IMR-90 (cell line): ENCODE results near the gene PPP1R14D. TPM values are rescaled to one million over a fixed set of nuclear protein-coding genes. Genes with fewer than 3 reads are reported as not detected.

Experiments used
- ATAC-seq: fragments of 200-7000 bp; cut with Tn5 transposase; 2 replicates; pipeline ENCODE4 v1.9.1; 2020; ENCODE audit warnings: low read depth, mild to moderate bottlenecking, moderate library complexity
- BruUV-seq: library from RNA; stranded (reverse); fragments of 400-500 nt; replicated peaks from 2 replicates; lab custom pipeline; 2021; lab: Mats Ljungman, UMichigan
- CTCF ChIA-PET: fragments of 300-600 bp; formaldehyde crosslinking; extraction: SDS; loops from one replicate; lab custom pipeline; 2021; ENCODE audit warnings: antibody characterized with exemption; lab: Yijun Ruan, JAX
- POLR2A ChIA-PET: fragments of 300-600 bp; sonication (Branson Sonifier 250); formaldehyde crosslinking; loops from one replicate; lab custom pipeline; 2022; ENCODE audit warnings: antibody characterized with exemption; ENCODE audit not compliant: unreplicated experiment; lab: Charles Lee
- DNase-seq: peaks from one replicate; pipeline ENCODE4 v3.0.0; 2013
- H2AFZ ChIP-seq: replicated peaks from 2 replicates; pipeline ENCODE3; 2013; ENCODE audit warnings: low read length, mild to moderate bottlenecking; ENCODE audit not compliant: poor library complexity
- H2AK5ac ChIP-seq: 2 replicates; pipeline ENCODE4 v1.6.1; 2013; ENCODE audit warnings: low read depth, low read length, inconsistent platforms
- H2AK9ac ChIP-seq: replicated peaks from 2 replicates; pipeline ENCODE3; 2013; ENCODE audit warnings: mild to moderate bottlenecking, low read depth, low read length, moderate library complexity; ENCODE audit not compliant: poor library complexity
- H2BK120ac ChIP-seq: 2 replicates; pipeline ENCODE4 v1.6.1; 2013; ENCODE audit warnings: low read depth, low read length, inconsistent platforms
- H2BK15ac ChIP-seq: 3 replicates; pipeline ENCODE4 v1.6.1; 2013; ENCODE audit warnings: low read depth, low read length, inconsistent platforms
- H2BK20ac ChIP-seq: 2 replicates; pipeline ENCODE4 v1.6.1; 2013; ENCODE audit warnings: low read depth, mild to moderate bottlenecking, inconsistent platforms, low read length, moderate library complexity
- H2BK5ac ChIP-seq: 2 replicates; pipeline ENCODE4 v1.6.1; 2013; ENCODE audit warnings: mild to moderate bottlenecking, low read depth, low read length, inconsistent platforms; ENCODE audit not compliant: poor library complexity, severe bottlenecking
- H3K14ac ChIP-seq: replicated peaks from 2 replicates; pipeline ENCODE4 v1.6.1; 2013; ENCODE audit warnings: low read depth, low read length, inconsistent platforms
- H3K18ac ChIP-seq: 2 replicates; pipeline ENCODE4 v1.6.1; 2013; ENCODE audit warnings: low read depth, low read length, control low read depth
- H3K23ac ChIP-seq: 2 replicates; pipeline ENCODE4 v1.6.1; 2013; ENCODE audit warnings: low read depth, low read length, inconsistent platforms
- H3K27ac ChIP-seq: 2 replicates; pipeline ENCODE4 v1.5.1; 2013; ENCODE audit warnings: mild to moderate bottlenecking, control low read depth, low read length; ENCODE audit not compliant: insufficient read depth
- H3K27me3 ChIP-seq: 2 replicates; pipeline ENCODE4 v1.6.1; 2013; ENCODE audit warnings: low read length; ENCODE audit not compliant: control insufficient read depth, insufficient read depth
- H3K36me3 ChIP-seq: 2 replicates; pipeline ENCODE4 v1.6.1; 2013; ENCODE audit warnings: low read length, mixed read lengths; ENCODE audit not compliant: control insufficient read depth, insufficient read depth
- H3K4ac ChIP-seq: 2 replicates; pipeline ENCODE4 v1.6.1; 2013; ENCODE audit warnings: low read depth, low read length, inconsistent platforms
- H3K4me1 ChIP-seq: 2 replicates; pipeline ENCODE4 v1.6.1; 2013; ENCODE audit warnings: low read length, mixed read lengths; ENCODE audit not compliant: control insufficient read depth, insufficient read depth
- H3K4me2 ChIP-seq: 2 replicates; pipeline ENCODE4 v1.6.1; 2013; ENCODE audit warnings: low read depth, mild to moderate bottlenecking, control low read depth, low read length, moderate library complexity
- H3K4me3 ChIP-seq: 2 replicates; pipeline ENCODE4 v1.5.1; 2013; ENCODE audit warnings: low read depth, mild to moderate bottlenecking, control low read depth, low read length, moderate library complexity; ENCODE audit not compliant: insufficient read depth
- H3K56ac ChIP-seq: 2 replicates; pipeline ENCODE4 v1.6.1; 2013; ENCODE audit warnings: low read length, inconsistent platforms; ENCODE audit not compliant: insufficient read depth; ENCODE audit errors: extremely low read depth
- H3K79me1 ChIP-seq, 2 experiments: 2 replicates each; pipeline ENCODE4 v1.6.1; 2013; ENCODE audit warnings: low read length in 2 of 2, inconsistent platforms in 1 of 2, low read depth in 1 of 2
- H3K9ac ChIP-seq: 2 replicates; pipeline ENCODE4 v1.6.1; 2013; ENCODE audit warnings: low read depth, low read length, control low read depth
- H3K9me1 ChIP-seq: 2 replicates; pipeline ENCODE4 v1.6.1; 2013; ENCODE audit warnings: low read length, inconsistent platforms; ENCODE audit not compliant: insufficient read depth
- H3K9me3 ChIP-seq: 2 replicates; pipeline ENCODE4 v1.6.1; 2013; ENCODE audit warnings: low read length; ENCODE audit not compliant: control insufficient read depth, insufficient read depth
- H4K20me1 ChIP-seq: 2 replicates; pipeline ENCODE4 v1.6.1; 2013; ENCODE audit warnings: low read length, inconsistent platforms; ENCODE audit not compliant: insufficient read depth
- H4K5ac ChIP-seq: 2 replicates; pipeline ENCODE4 v1.6.1; 2013; ENCODE audit warnings: mild to moderate bottlenecking, low read depth, low read length, control low read depth
- H4K8ac ChIP-seq, 2 experiments: 2 replicates each; pipeline ENCODE4 v1.6.1; 2013; ENCODE audit warnings: low read depth in 2 of 2, low read length in 2 of 2, control low read depth in 1 of 2, inconsistent platforms in 1 of 2
- H4K91ac ChIP-seq: 2 replicates; pipeline ENCODE4 v1.6.1; 2013; ENCODE audit warnings: low read depth, low read length, inconsistent platforms; ENCODE audit not compliant: insufficient read depth
- BHLHE40 ChIP-seq: fragments of 150-350 bp; IDR thresholded peaks from 2 replicates; pipeline ENCODE4 v1.6.1; 2016; ENCODE audit warnings: mild to moderate bottlenecking, low read depth, low read length
- CEBPB ChIP-seq: IDR thresholded peaks from 2 replicates; pipeline ENCODE4 v1.6.1; 2012; ENCODE audit warnings: low read depth, low read length, improper control_type of control experiment
- CHD1 ChIP-seq: IDR thresholded peaks from 2 replicates; pipeline ENCODE4 v1.6.1; 2012; ENCODE audit warnings: low read depth, low read length, improper control_type of control experiment
- FOS ChIP-seq: fragments of 150-350 bp; IDR thresholded peaks from 2 replicates; pipeline ENCODE4 v1.6.1; 2016; ENCODE audit warnings: low read depth, low read length
- MAFK ChIP-seq: IDR thresholded peaks from 2 replicates; pipeline ENCODE4 v1.6.1; 2012; ENCODE audit warnings: low read depth, low read length, improper control_type of control experiment
- MAZ ChIP-seq: IDR thresholded peaks from 2 replicates; pipeline ENCODE4 v1.6.1; 2012; ENCODE audit warnings: low read depth, mild to moderate bottlenecking, low read length, improper control_type of control experiment, moderate library complexity, borderline replicate concordance
- MXI1 ChIP-seq: IDR thresholded peaks from 2 replicates; pipeline ENCODE4 v1.6.1; 2012; ENCODE audit warnings: low read depth, mild to moderate bottlenecking, low read length, moderate library complexity, borderline replicate concordance
- NFE2L2 ChIP-seq: fragments of 150-350 bp; IDR thresholded peaks from 2 replicates; pipeline ENCODE4 v1.6.1; 2016; ENCODE audit warnings: low read depth, mild to moderate bottlenecking, low read length
- POLR2A ChIP-seq: IDR thresholded peaks from 2 replicates; pipeline ENCODE4 v1.6.1; 2012; ENCODE audit warnings: mild to moderate bottlenecking, low read depth, low read length
- RAD21 ChIP-seq: IDR thresholded peaks from 2 replicates; pipeline ENCODE4 v1.6.1; 2012; ENCODE audit warnings: low read length, improper control_type of control experiment
- RCOR1 ChIP-seq: IDR thresholded peaks from 2 replicates; pipeline ENCODE4 v1.6.1; 2012; ENCODE audit warnings: mild to moderate bottlenecking, low read length, improper control_type of control experiment; ENCODE audit not compliant: insufficient replicate concordance
- RFX5 ChIP-seq: IDR thresholded peaks from 2 replicates; pipeline ENCODE4 v1.8.0; 2012; ENCODE audit warnings: low read depth, mild to moderate bottlenecking, low read length, moderate library complexity
- SMC3 ChIP-seq: fragments of 150-350 bp; IDR thresholded peaks from 2 replicates; pipeline ENCODE4 v1.6.1; 2016; ENCODE audit warnings: low read depth, mild to moderate bottlenecking, antibody characterized with exemption, low read length, moderate library complexity
- WGBS, 2 experiments: methylation state at CpG; one replicate each; pipeline versions ENCODE4 v1.1.5 to v1.1.7; 2013; ENCODE audit warnings: missing lambda C conversion rate in 2 of 2; ENCODE audit not compliant: insufficient read length in 1 of 2; ENCODE audit errors: extremely low coverage in 2 of 2; 5-methylcytosine and 5-hydroxymethylcytosine counted together
- dilution Hi-C: fragments of 300-500 bp; cut with HindIII; formaldehyde crosslinking; loops from one replicate; pipeline ENCODE4 v1.14.3; 2018; ENCODE audit warnings: low sequenced_read_pairs; ENCODE audit not compliant: unreplicated experiment
- in situ Hi-C: fragments of 300-500 bp; cut with MboI; formaldehyde crosslinking; loops from 3 replicates; pipeline ENCODE4 v1.14.3; 2019; ENCODE audit warnings: low sequenced_read_pairs, inconsistent platforms, mixed read lengths
- intact Hi-C: fragments of 100-400 bp; cut with micrococcal nuclease; formaldehyde crosslinking; loops from 2 replicates; pipeline ENCODE4 v1.10.0; 2022
- polyA plus RNA-seq, 3 experiments: library from polyadenylated mRNA; depleted of rRNA; stranded (reverse); fragments of >200 nt; gene quantifications; 2 replicates each; pipeline ENCODE4 v1.2.3, GENCODE V29; 2012; ENCODE audit warnings: low replicate concordance in 1 of 3
- total RNA-seq: library from RNA; depleted of rRNA; stranded (reverse); fragments of >200 nt; gene quantifications from 2 replicates; pipeline ENCODE4 v1.2.3, GENCODE V29; 2012
- TF ChIP-seq, protein P1 (sequence below): fragments of 150-350 bp; IDR thresholded peaks from 2 replicates; pipeline ENCODE4 v1.6.1; 2017; ENCODE audit warnings: mild to moderate bottlenecking, antibody characterized with exemption, low read length, low read depth
- TF ChIP-seq, protein P2 (sequence below): conservative IDR thresholded peaks from 2 replicates; pipeline ENCODE4 v1.5.1; 2012; ENCODE audit warnings: mild to moderate bottlenecking, low read depth, low read length, improper control_type of control experiment
- TF ChIP-seq, protein P3 (sequence below): fragments of 150-350 bp; IDR thresholded peaks from 2 replicates; pipeline ENCODE4 v1.6.1; 2016; ENCODE audit warnings: low read depth, mild to moderate bottlenecking, low read length, moderate library complexity, borderline replicate concordance

The PPP1R14D gene
- total and polyA plus RNA-seq, 2 of the 4 experiments (the other 2 are of a cell fraction), result not detected

DNA sequence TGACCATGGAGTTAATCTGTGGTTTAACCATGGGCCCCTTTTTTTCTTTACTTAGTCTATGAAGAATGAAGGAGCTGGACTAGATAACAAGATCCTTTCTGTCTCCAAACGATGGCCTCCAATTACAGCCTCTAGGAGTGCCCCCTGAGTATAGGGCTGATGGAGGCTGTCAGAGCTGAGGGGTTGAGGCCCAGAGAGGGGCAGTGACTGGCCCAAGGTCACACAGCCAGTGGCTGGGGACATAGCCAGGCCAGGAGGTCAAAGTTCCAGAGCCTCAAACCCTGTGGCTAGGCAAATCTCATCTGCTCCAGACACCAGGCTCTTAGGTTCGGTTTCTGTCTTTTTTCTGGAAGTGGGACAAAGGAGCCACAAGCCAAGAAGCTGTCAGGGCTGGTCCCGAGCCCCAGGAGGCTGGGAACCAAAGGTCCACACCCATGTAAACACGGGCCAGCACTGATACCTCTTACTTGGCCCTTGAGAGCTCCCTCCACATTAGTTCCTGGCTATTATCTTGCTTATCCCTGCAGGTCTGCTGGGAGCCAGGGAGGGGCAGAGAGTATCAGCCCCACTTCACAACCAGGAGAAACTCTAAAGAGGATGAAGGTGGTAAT, 35.3 kb upstream of the PPP1R14D start:
- intact Hi-C loops (no loop called here), in situ Hi-C loops (no loop called here), dilution Hi-C loops (no loop called here)
- Histone ChIP-seq H3K9me1 (peaks cover 3% of the 10 kb centered on the region; the same call in 1 of the 2 replicates), H3K9ac (no peak overlapping the region), H3K27ac (no peak overlapping the region), H3K4me2 (no peak overlapping the region), H2BK15ac (no peak overlapping the region), H4K20me1 (no peaks in the 10 kb centered on the region), H4K91ac (no peak overlapping the region), H3K9me3 (no peaks in the 10 kb centered on the region), H2AFZ (no peak overlapping the region), H3K56ac (no peak overlapping the region), H2AK9ac (peak overlapping the region; percentile 50), H4K8ac (no peak overlapping the region), H3K36me3 (no peaks in the 10 kb centered on the region), H2BK5ac (no peak overlapping the region), H3K23ac (no peak overlapping the region), H3K14ac (no peak overlapping the region), H3K79me1 (no peaks in the 10 kb centered on the region), H3K4me1 (0 out of 2 replicates have a peak, but pooled peaks cover 1% of the 10 kb centered on the region), H3K4ac (no peak overlapping the region), H2AK5ac (no peak overlapping the region), H2BK20ac (no peak overlapping the region), H2BK120ac (no peak overlapping the region), H3K27me3 (peaks cover 11% of the 10 kb centered on the region), H3K18ac (no peak overlapping the region), H3K4me3 (no peak overlapping the region), H4K5ac (no peak overlapping the region)
- ChIA-PET CTCF (interaction anchor here (1.0 to 2.2 kb wide), 2 partner anchors 29 to 30 kb away, joined by 3 to 7 read pairs; partner anchors contain the start of gene VPS18), POLR2A (no interaction called here)
- no CpG with 5 or more reads among the region's 4 CpGs for whole genome bisulfite sequencing, 2 experiments
- BruUV-seq, result no TSS peak
- no peak for DNase-seq
- no peak for ATAC-seq
- no peak for TF ChIP-seq BHLHE40
- no peak for TF ChIP-seq MAFK
- TF ChIP-seq RAD21, result no peak
- TF ChIP-seq RCOR1, result no peak
- TF ChIP-seq SMC3, result no peak
- TF ChIP-seq, protein P1, sequence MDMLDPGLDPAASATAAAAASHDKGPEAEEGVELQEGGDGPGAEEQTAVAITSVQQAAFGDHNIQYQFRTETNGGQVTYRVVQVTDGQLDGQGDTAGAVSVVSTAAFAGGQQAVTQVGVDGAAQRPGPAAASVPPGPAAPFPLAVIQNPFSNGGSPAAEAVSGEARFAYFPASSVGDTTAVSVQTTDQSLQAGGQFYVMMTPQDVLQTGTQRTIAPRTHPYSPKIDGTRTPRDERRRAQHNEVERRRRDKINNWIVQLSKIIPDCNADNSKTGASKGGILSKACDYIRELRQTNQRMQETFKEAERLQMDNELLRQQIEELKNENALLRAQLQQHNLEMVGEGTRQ, result no peak
- no peak for TF ChIP-seq NFE2L2
- no peak for TF ChIP-seq POLR2A
- no peak for TF ChIP-seq MAZ
- TF ChIP-seq CEBPB, result no peak
- no peak for TF ChIP-seq RFX5
- TF ChIP-seq MXI1, result no peak
- TF ChIP-seq, protein P2, sequence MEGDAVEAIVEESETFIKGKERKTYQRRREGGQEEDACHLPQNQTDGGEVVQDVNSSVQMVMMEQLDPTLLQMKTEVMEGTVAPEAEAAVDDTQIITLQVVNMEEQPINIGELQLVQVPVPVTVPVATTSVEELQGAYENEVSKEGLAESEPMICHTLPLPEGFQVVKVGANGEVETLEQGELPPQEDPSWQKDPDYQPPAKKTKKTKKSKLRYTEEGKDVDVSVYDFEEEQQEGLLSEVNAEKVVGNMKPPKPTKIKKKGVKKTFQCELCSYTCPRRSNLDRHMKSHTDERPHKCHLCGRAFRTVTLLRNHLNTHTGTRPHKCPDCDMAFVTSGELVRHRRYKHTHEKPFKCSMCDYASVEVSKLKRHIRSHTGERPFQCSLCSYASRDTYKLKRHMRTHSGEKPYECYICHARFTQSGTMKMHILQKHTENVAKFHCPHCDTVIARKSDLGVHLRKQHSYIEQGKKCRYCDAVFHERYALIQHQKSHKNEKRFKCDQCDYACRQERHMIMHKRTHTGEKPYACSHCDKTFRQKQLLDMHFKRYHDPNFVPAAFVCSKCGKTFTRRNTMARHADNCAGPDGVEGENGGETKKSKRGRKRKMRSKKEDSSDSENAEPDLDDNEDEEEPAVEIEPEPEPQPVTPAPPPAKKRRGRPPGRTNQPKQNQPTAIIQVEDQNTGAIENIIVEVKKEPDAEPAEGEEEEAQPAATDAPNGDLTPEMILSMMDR, result no peak
- TF ChIP-seq, protein P3, sequence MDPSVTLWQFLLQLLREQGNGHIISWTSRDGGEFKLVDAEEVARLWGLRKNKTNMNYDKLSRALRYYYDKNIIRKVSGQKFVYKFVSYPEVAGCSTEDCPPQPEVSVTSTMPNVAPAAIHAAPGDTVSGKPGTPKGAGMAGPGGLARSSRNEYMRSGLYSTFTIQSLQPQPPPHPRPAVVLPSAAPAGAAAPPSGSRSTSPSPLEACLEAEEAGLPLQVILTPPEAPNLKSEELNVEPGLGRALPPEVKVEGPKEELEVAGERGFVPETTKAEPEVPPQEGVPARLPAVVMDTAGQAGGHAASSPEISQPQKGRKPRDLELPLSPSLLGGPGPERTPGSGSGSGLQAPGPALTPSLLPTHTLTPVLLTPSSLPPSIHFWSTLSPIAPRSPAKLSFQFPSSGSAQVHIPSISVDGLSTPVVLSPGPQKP, result no peak
- TF ChIP-seq FOS, result no peak
- no peak for TF ChIP-seq CHD1
